ENCODE data around the gene NEU2. TPM values are rescaled to one million over a fixed set of nuclear protein-coding genes. Genes with fewer than 3 reads are reported as not detected.

Gene NEU2
- total RNA-seq, 2 donors from 2014 or later: not detected

- Mint-ChIP-seq H3K4me1 (peaks cover 9% of the 10 kb centered on the region), H3K36me3 (ENCODE audit: low read depth) (no peaks in the 10 kb centered on the region), H3K27me3 (ENCODE audit: insufficient read depth) (no peaks in the 10 kb centered on the region), H3K4me3 (no peak overlapping the region), H3K27ac (no peak overlapping the region), H3K9me3 (no peaks in the 10 kb centered on the region)
- H3K27me3 ChIP-seq (ENCODE audit: control insufficient read depth, insufficient read depth, low read length, poor library complexity, severe bottlenecking): no peaks in the 10 kb centered on the region
- H3K9me3 ChIP-seq (ENCODE audit: control insufficient read depth, low read length): no peaks in the 10 kb centered on the region
- no peak overlapping the region for H3K27ac ChIP-seq (ENCODE audit: low read depth, low read length)
- TF ChIP-seq, protein P1, sequence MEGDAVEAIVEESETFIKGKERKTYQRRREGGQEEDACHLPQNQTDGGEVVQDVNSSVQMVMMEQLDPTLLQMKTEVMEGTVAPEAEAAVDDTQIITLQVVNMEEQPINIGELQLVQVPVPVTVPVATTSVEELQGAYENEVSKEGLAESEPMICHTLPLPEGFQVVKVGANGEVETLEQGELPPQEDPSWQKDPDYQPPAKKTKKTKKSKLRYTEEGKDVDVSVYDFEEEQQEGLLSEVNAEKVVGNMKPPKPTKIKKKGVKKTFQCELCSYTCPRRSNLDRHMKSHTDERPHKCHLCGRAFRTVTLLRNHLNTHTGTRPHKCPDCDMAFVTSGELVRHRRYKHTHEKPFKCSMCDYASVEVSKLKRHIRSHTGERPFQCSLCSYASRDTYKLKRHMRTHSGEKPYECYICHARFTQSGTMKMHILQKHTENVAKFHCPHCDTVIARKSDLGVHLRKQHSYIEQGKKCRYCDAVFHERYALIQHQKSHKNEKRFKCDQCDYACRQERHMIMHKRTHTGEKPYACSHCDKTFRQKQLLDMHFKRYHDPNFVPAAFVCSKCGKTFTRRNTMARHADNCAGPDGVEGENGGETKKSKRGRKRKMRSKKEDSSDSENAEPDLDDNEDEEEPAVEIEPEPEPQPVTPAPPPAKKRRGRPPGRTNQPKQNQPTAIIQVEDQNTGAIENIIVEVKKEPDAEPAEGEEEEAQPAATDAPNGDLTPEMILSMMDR (conservative IDR thresholded peaks at IDR 0.05): no peak
- no peak overlapping the region for H3K9ac ChIP-seq (ENCODE audit: extremely low read depth, low read length, poor library complexity, severe bottlenecking)
- no peaks in the 10 kb centered on the region for H3K36me3 ChIP-seq (ENCODE audit: control insufficient read depth, insufficient read depth, low read length)
- H3K4me1 ChIP-seq (ENCODE audit: control insufficient read depth, insufficient read depth, low read length): no peaks in the 10 kb centered on the region
- WGBS, 2 experiments (ENCODE audit: insufficient coverage in 1 of 2, insufficient read length in 1 of 2): 90 to 96% methylated on average over 7 to 9 of the region's 9 CpGs
- no peak overlapping the region for H3K4me3 ChIP-seq (ENCODE audit: low read length)
- DNase-seq: no peak
Measured at GRCh38 chr2:233081232-233081730, 48.8 kb downstream of the NEU2 start.

GRCh38 chr2:233081731-233082221 lies 49.3 kb downstream of the NEU2 start:
- no peak overlapping the region for H3K27ac ChIP-seq (ENCODE audit: low read depth, low read length)
- H3K4me1 ChIP-seq (ENCODE audit: control insufficient read depth, insufficient read depth, low read length): no peaks in the 10 kb centered on the region
- H3K9me3 ChIP-seq (ENCODE audit: control insufficient read depth, low read length): no peaks in the 10 kb centered on the region
- Mint-ChIP-seq H3K36me3 (ENCODE audit: low read depth) (no peaks in the 10 kb centered on the region), H3K27ac (no peak overlapping the region), H3K4me1 (peaks cover 5% of the 10 kb centered on the region), H3K9me3 (no peaks in the 10 kb centered on the region), H3K4me3 (no peak overlapping the region), H3K27me3 (ENCODE audit: insufficient read depth) (no peaks in the 10 kb centered on the region)
- no peak overlapping the region for H3K9ac ChIP-seq (ENCODE audit: extremely low read depth, low read length, poor library complexity, severe bottlenecking)
- H3K4me3 ChIP-seq (ENCODE audit: low read length): no peak overlapping the region
- 93 to 100% methylated on average over 5 to 13 of the region's 13 CpGs for WGBS, 2 experiments (ENCODE audit: insufficient coverage in 1 of 2, insufficient read length in 1 of 2)
- H3K27me3 ChIP-seq (ENCODE audit: control insufficient read depth, insufficient read depth, low read length, poor library complexity, severe bottlenecking): no peaks in the 10 kb centered on the region
- H3K36me3 ChIP-seq (ENCODE audit: control insufficient read depth, insufficient read depth, low read length): no peaks in the 10 kb centered on the region
- TF ChIP-seq, protein P1 (conservative IDR thresholded peaks at IDR 0.05): no peak
- no peak for DNase-seq

- H3K27ac ChIP-seq (ENCODE audit: low read depth, low read length): no peak overlapping the region
- TF ChIP-seq, protein P1 (conservative IDR thresholded peaks at IDR 0.05): no peak
- WGBS, 2 experiments (ENCODE audit: insufficient coverage in 1 of 2, insufficient read length in 1 of 2): 86 to 95% methylated on average over 10 to 11 of the region's 11 CpGs
- Mint-ChIP-seq H3K27ac (no peak overlapping the region), H3K36me3 (ENCODE audit: low read depth) (no peaks in the 10 kb centered on the region), H3K4me3 (no peak overlapping the region), H3K9me3 (no peaks in the 10 kb centered on the region), H3K27me3 (ENCODE audit: insufficient read depth) (no peaks in the 10 kb centered on the region), H3K4me1 (peaks cover 5% of the 10 kb centered on the region)
- DNase-seq: no peak
- H3K27me3 ChIP-seq (ENCODE audit: control insufficient read depth, insufficient read depth, low read length, poor library complexity, severe bottlenecking): no peaks in the 10 kb centered on the region
- H3K9me3 ChIP-seq (ENCODE audit: control insufficient read depth, low read length): no peaks in the 10 kb centered on the region
- no peak overlapping the region for H3K4me3 ChIP-seq (ENCODE audit: low read length)
- no peaks in the 10 kb centered on the region for H3K4me1 ChIP-seq (ENCODE audit: control insufficient read depth, insufficient read depth, low read length)
- no peak overlapping the region for H3K9ac ChIP-seq (ENCODE audit: extremely low read depth, low read length, poor library complexity, severe bottlenecking)
- no peaks in the 10 kb centered on the region for H3K36me3 ChIP-seq (ENCODE audit: control insufficient read depth, insufficient read depth, low read length)
Measured at GRCh38 chr2:233082222-233082930, 49.9 kb downstream of the NEU2 start.
